ENCODE measurements around the gene CBARP. TPM values are rescaled to one million over a fixed set of nuclear protein-coding genes. Genes with fewer than 3 reads are reported as not detected.

Gene CBARP
- total and polyA plus RNA-seq, 9 of the 15 experiments (the other 6 are each of a cell fraction or from before 2014, with no cell fraction given), result 0.03 to 8.9 (median 1.2) TPM; not detected in 1

DNA sequence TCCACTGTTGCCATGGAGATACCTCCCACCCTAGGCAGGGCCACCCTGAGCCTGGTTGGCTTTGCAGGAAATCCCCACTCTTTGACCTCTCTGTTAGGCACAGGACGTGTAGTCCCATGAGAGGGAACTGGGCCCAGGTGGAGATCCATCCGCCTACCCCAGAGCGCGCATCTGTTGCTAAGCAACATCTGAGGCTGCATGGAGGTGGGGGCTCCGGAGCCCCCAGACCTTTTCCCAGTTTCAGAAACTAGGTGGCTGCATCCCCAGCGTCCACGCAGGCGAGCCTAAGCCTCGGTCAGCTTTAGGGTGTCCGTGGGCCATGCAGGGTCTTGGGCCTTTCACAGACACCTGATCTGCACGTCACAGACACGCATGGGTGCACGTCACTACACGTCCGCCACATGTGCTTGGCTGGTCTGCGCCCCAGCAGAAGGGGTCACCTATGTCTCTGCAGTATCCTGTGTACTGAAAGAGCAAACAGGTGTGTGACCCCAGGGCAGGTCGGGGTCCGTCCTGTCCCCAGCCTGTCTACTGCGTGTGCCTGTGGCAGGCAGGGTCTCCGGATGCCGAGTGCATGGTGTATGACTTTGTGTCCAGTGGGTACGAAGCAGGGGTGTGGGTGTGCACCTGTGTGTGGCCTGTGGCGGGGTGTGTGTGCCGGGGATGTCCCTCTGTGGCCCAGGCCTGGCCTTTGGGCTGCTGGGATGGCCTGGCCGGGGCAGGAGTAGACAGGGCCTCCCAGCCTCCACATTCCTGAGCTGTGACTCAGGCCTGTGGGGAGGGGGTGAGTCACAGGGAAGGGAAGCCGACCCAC, 27.2 kb upstream of the CBARP start (continued):
- TF ChIP-seq ZNF318 (IDR thresholded peaks at IDR 0.05; ENCODE audit: borderline replicate concordance in 1 of 2, low read depth in 1 of 2), result no peak
- no peak for TF ChIP-seq IRF2 (CRISPR knock-in tag; IDR thresholded peaks at IDR 0.05)
- TF ChIP-seq ZNF79 (CRISPR knock-in tag; IDR thresholded peaks at IDR 0.05; ENCODE audit: low read depth), result no peak
- TF ChIP-seq, protein P1, sequence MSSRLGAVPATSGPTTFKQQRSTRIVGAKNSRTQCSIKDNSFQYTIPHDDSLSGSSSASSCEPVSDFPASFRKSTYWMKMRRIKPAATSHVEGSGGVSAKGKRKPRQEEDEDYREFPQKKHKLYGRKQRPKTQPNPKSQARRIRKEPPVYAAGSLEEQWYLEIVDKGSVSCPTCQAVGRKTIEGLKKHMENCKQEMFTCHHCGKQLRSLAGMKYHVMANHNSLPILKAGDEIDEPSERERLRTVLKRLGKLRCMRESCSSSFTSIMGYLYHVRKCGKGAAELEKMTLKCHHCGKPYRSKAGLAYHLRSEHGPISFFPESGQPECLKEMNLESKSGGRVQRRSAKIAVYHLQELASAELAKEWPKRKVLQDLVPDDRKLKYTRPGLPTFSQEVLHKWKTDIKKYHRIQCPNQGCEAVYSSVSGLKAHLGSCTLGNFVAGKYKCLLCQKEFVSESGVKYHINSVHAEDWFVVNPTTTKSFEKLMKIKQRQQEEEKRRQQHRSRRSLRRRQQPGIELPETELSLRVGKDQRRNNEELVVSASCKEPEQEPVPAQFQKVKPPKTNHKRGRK (tag; IDR thresholded peaks at IDR 0.05), result no peak
- no peak for TF ChIP-seq ZNF766 (CRISPR knock-in tag; conservative IDR thresholded peaks at IDR 0.05)
- TF ChIP-seq FOSL1 (tag; conservative IDR thresholded peaks at IDR 0.05), result peak; percentile 99
- no peak for TF ChIP-seq SIN3A (IDR thresholded peaks at IDR 0.05; ENCODE audit: borderline replicate concordance in 2 of 2, control insufficient read depth in 1 of 2, low read depth in 2 of 2, low read length in 2 of 2)
- no peak for TF ChIP-seq SP2 (IDR thresholded peaks at IDR 0.05; ENCODE audit: extremely low read depth, low read depth, low read length, poor library complexity, severe bottlenecking)
- TF ChIP-seq BRD9 (IDR thresholded peaks at IDR 0.05; ENCODE audit: low read depth, partially characterized antibody), result no peak
- no peak for TF ChIP-seq GTF3C2 (IDR thresholded peaks at IDR 0.05; ENCODE audit: borderline replicate concordance, extremely low read depth, insufficient read length)
- TF ChIP-seq FUS (optimal IDR thresholded peaks at IDR 0.05; ENCODE audit: low read depth, low read length), result no peak
- TF ChIP-seq ZNF3 (CRISPR knock-in tag; IDR thresholded peaks at IDR 0.05), result no peak
- no peak for TF ChIP-seq TCFL5 (CRISPR knock-in tag; conservative IDR thresholded peaks at IDR 0.05)

Measured in K562 (cell line).